ENCODE data around the gene PRKG1.

- no peak for TF ChIP-seq EZH2phosphoT487 (IDR thresholded peaks at IDR 0.05; ENCODE audit: insufficient read depth, low read depth)
- TF ChIP-seq EZH2 (IDR thresholded peaks at IDR 0.05; ENCODE audit: insufficient read depth, poor library complexity, severe bottlenecking): no peak
Observed at GRCh38 chr10:51201947-51202346, 127.7 kb downstream of the PRKG1 start.

Measured in GM23248 (cell line).